ENCODE data around the gene WWC1.

DNA sequence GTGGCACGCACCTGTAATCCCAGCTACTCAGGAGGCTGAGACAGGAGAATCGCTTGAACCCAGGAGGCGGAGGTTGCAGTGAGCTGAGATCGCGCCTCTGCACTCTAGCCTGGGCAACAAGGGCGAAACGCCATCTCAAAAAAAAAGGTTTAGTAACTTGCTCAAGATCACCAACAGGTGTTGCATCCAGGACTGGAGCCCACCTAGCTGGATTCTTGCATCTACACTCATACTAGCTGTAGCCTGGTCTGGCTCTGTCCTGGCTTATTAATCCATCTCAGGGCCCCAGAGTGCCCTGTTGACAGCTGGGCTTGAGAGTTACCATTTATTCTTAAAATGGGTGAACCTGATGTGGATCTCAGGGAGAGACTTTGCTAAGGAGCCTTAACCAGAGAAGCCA is 7.5 kb downstream of the WWC1 start:
- TF ChIP-seq EZH2phosphoT487 (IDR thresholded peaks at IDR 0.05; ENCODE audit: low read length) (no peak), EZH2 (optimal IDR thresholded peaks at IDR 0.05; ENCODE audit: low read depth, low read length) (no peak)
- TF ChIP-seq, protein P1, sequence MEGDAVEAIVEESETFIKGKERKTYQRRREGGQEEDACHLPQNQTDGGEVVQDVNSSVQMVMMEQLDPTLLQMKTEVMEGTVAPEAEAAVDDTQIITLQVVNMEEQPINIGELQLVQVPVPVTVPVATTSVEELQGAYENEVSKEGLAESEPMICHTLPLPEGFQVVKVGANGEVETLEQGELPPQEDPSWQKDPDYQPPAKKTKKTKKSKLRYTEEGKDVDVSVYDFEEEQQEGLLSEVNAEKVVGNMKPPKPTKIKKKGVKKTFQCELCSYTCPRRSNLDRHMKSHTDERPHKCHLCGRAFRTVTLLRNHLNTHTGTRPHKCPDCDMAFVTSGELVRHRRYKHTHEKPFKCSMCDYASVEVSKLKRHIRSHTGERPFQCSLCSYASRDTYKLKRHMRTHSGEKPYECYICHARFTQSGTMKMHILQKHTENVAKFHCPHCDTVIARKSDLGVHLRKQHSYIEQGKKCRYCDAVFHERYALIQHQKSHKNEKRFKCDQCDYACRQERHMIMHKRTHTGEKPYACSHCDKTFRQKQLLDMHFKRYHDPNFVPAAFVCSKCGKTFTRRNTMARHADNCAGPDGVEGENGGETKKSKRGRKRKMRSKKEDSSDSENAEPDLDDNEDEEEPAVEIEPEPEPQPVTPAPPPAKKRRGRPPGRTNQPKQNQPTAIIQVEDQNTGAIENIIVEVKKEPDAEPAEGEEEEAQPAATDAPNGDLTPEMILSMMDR (IDR thresholded peaks at IDR 0.05; ENCODE audit: low read length), result no peak
